ENCODE data around the gene ADI1. TPM values are rescaled to one million over a fixed set of nuclear protein-coding genes. Genes with fewer than 3 reads are reported as not detected.
A peak's percentile ranks its signal among the peaks of the same experiment; 100 is the strongest.
"Not testable (repeated sequence)": the region's sequence is repeated elsewhere in the genome, so short reads cannot be mapped to it uniquely, and the experiment has no call there.

Gene ADI1
- total RNA-seq, 1 donor from 2014 or later: 41.6 TPM

GRCh38 chr2:3493615-3494007, 25.7 kb downstream of the ADI1 start:
- Histone ChIP-seq H2AFZ (ENCODE audit: low read depth, low read length) (peak overlapping the region; percentile 14), H3K27ac (ENCODE audit: low read depth, low read length) (peak overlapping the region; percentile 49), H3K36me3 (ENCODE audit: insufficient read depth, low read length) (peaks cover 4% of the 10 kb centered on the region), H3K4me3 (ENCODE audit: insufficient read depth, low read depth, low read length) (no peak overlapping the region), H3K9me3 (ENCODE audit: insufficient read depth, low read depth, low read length) (no peaks in the 10 kb centered on the region), H4K20me1 (ENCODE audit: insufficient read depth, low read length) (no peaks in the 10 kb centered on the region), H3K79me2 (ENCODE audit: insufficient read depth, low read length) (no peaks in the 10 kb centered on the region), H3K27me3 (ENCODE audit: insufficient read depth, low read length) (no peaks in the 10 kb centered on the region), H3K4me2 (ENCODE audit: low read length) (peak overlapping the region; percentile 58), H3K9ac (ENCODE audit: low read length) (peak overlapping the region; percentile 44), H3K4me1 (ENCODE audit: insufficient read depth, low read length) (peaks cover 11% of the 10 kb centered on the region)
- Mint-ChIP-seq H3K4me1 (ENCODE audit: low read depth, unreplicated experiment) (peaks cover 11% of the 10 kb centered on the region), H3K9me3 (ENCODE audit: unreplicated experiment) (no peaks in the 10 kb centered on the region), H3K4me3 (ENCODE audit: unreplicated experiment) (no peak overlapping the region), H3K36me3 (ENCODE audit: low read depth, unreplicated experiment) (peaks cover 8% of the 10 kb centered on the region), H3K27me3 (ENCODE audit: low read depth, unreplicated experiment) (no peaks in the 10 kb centered on the region), H3K27ac (ENCODE audit: unreplicated experiment) (no peak overlapping the region)
- TF ChIP-seq EZH2 (IDR thresholded peaks at IDR 0.05; ENCODE audit: insufficient read depth, low read length) (no peak), CTCF (IDR thresholded peaks at IDR 0.05; ENCODE audit: insufficient read depth, low read depth, low read length) (no peak)
- DNase-seq (ENCODE audit: low read depth) (peak; percentile 44), FAIRE-seq (no peak)

- Mint-ChIP-seq H3K9me3 (ENCODE audit: unreplicated experiment) (no peaks in the 10 kb centered on the region), H3K36me3 (ENCODE audit: low read depth, unreplicated experiment) (peaks cover 8% of the 10 kb centered on the region), H3K27ac (ENCODE audit: unreplicated experiment) (no peak overlapping the region), H3K4me3 (ENCODE audit: unreplicated experiment) (no peak overlapping the region), H3K4me1 (ENCODE audit: low read depth, unreplicated experiment) (peaks cover 11% of the 10 kb centered on the region), H3K27me3 (ENCODE audit: low read depth, unreplicated experiment) (no peaks in the 10 kb centered on the region)
- Histone ChIP-seq H4K20me1 (ENCODE audit: insufficient read depth, low read length) (no peaks in the 10 kb centered on the region), H3K27ac (ENCODE audit: low read depth, low read length) (peak overlapping the region; percentile 49), H3K9me3 (ENCODE audit: insufficient read depth, low read depth, low read length) (no peaks in the 10 kb centered on the region), H3K4me3 (ENCODE audit: insufficient read depth, low read depth, low read length) (no peak overlapping the region), H3K27me3 (ENCODE audit: insufficient read depth, low read length) (no peaks in the 10 kb centered on the region), H3K79me2 (ENCODE audit: insufficient read depth, low read length) (no peaks in the 10 kb centered on the region), H3K9ac (ENCODE audit: low read length) (peak overlapping the region; percentile 44), H3K36me3 (ENCODE audit: insufficient read depth, low read length) (peaks cover 3% of the 10 kb centered on the region), H3K4me2 (ENCODE audit: low read length) (peak overlapping the region; percentile 58), H3K4me1 (ENCODE audit: insufficient read depth, low read length) (peaks cover 11% of the 10 kb centered on the region), H2AFZ (ENCODE audit: low read depth, low read length) (no peak overlapping the region)
- TF ChIP-seq CTCF (IDR thresholded peaks at IDR 0.05; ENCODE audit: insufficient read depth, low read depth, low read length): no peak
- FAIRE-seq (no peak), DNase-seq (ENCODE audit: low read depth) (peak; percentile 85)
Measured at GRCh38 chr2:3492951-3493614, 26.2 kb downstream of the ADI1 start.

- H2AFZ ChIP-seq (ENCODE audit: low read depth, low read length); FAIRE-seq; H3K27me3 ChIP-seq (ENCODE audit: insufficient read depth, low read length); DNase-seq (ENCODE audit: low read depth); H3K9me3 Mint-ChIP-seq (ENCODE audit: unreplicated experiment); H3K4me3 Mint-ChIP-seq (ENCODE audit: unreplicated experiment); H3K9me3 ChIP-seq (ENCODE audit: insufficient read depth, low read depth, low read length); H3K27ac Mint-ChIP-seq (ENCODE audit: unreplicated experiment); H3K4me3 ChIP-seq (ENCODE audit: insufficient read depth, low read depth, low read length); H3K27me3 Mint-ChIP-seq (ENCODE audit: low read depth, unreplicated experiment); H3K36me3 ChIP-seq (ENCODE audit: insufficient read depth, low read length); H4K20me1 ChIP-seq (ENCODE audit: insufficient read depth, low read length); H3K79me2 ChIP-seq (ENCODE audit: insufficient read depth, low read length); H3K36me3 Mint-ChIP-seq (ENCODE audit: low read depth, unreplicated experiment): not testable (repeated sequence)
- Histone ChIP-seq H3K4me2 (ENCODE audit: low read length) (peak overlapping the region; percentile 58), H3K27ac (ENCODE audit: low read depth, low read length) (peak overlapping the region; percentile 49), H3K4me1 (ENCODE audit: insufficient read depth, low read length) (peaks cover 11% of the 10 kb centered on the region), H3K9ac (ENCODE audit: low read length) (peak overlapping the region; percentile 29)
- peaks cover 11% of the 10 kb centered on the region for H3K4me1 Mint-ChIP-seq (ENCODE audit: low read depth, unreplicated experiment)
Measured at GRCh38 chr2:3492475-3492787, 26.9 kb downstream of the ADI1 start.

All from astrocyte (in vitro differentiated cells and primary cell).